ENCODE results near the gene APOH. TPM values are rescaled to one million over a fixed set of nuclear protein-coding genes. Genes with fewer than 3 reads are reported as not detected.

The APOH gene
- total and polyA plus RNA-seq, 2 of the 13 experiments (the other 11 are each of a cell fraction or from before 2014, with no cell fraction given): 4,846 to 5,748 TPM

DNA sequence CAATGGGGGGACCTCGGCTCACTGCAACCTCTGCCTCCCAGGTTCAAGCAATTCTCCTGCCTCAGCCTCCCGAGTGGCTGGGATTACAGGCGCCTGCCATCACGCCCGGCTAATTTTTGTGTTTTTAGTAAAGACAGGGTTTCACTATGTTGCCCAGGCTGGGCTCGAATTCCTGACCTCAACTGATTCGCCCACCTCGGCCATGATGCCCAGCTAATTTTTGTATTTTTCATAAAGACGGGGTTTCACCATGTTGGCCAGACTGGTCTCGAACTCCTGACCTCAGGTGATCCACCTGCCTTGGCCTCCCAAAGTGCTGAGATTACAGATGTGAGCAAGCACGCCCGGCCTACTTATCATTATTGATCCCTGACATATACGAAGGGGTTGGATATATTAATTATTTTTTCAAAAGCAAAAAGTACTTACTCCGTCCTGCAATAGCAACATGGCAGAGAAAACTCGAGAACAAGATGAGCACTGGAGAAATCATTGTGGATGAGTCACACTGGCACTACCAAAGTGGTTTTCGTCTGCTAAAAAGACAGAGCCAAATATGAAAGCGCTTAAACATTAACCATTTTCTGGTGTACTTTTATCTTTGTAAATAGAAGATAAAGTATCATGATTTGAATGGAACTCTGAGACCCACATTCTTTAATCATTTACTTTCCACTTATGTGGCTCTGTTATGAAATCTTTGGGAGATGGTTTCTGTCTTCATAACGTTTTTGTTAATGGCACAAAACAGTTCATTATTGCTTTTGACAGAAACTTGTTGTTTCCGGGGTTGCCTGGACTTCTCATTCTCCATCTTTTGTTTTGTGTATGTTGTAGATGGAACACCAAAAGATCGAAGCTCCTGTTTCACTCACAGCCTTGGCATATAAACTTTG lies at the start of gene APOH (continued):
- TF ChIP-seq, protein P1, sequence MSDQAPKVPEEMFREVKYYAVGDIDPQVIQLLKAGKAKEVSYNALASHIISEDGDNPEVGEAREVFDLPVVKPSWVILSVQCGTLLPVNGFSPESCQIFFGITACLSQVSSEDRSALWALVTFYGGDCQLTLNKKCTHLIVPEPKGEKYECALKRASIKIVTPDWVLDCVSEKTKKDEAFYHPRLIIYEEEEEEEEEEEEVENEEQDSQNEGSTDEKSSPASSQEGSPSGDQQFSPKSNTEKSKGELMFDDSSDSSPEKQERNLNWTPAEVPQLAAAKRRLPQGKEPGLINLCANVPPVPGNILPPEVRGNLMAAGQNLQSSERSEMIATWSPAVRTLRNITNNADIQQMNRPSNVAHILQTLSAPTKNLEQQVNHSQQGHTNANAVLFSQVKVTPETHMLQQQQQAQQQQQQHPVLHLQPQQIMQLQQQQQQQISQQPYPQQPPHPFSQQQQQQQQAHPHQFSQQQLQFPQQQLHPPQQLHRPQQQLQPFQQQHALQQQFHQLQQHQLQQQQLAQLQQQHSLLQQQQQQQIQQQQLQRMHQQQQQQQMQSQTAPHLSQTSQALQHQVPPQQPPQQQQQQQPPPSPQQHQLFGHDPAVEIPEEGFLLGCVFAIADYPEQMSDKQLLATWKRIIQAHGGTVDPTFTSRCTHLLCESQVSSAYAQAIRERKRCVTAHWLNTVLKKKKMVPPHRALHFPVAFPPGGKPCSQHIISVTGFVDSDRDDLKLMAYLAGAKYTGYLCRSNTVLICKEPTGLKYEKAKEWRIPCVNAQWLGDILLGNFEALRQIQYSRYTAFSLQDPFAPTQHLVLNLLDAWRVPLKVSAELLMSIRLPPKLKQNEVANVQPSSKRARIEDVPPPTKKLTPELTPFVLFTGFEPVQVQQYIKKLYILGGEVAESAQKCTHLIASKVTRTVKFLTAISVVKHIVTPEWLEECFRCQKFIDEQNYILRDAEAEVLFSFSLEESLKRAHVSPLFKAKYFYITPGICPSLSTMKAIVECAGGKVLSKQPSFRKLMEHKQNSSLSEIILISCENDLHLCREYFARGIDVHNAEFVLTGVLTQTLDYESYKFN (CRISPR knock-in tag; conservative IDR thresholded peaks at IDR 0.05): peak; percentile 96
- TF ChIP-seq, protein P2, sequence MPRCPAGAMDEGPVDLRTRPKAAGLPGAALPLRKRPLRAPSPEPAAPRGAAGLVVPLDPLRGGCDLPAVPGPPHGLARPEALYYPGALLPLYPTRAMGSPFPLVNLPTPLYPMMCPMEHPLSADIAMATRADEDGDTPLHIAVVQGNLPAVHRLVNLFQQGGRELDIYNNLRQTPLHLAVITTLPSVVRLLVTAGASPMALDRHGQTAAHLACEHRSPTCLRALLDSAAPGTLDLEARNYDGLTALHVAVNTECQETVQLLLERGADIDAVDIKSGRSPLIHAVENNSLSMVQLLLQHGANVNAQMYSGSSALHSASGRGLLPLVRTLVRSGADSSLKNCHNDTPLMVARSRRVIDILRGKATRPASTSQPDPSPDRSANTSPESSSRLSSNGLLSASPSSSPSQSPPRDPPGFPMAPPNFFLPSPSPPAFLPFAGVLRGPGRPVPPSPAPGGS (CRISPR knock-in tag; IDR thresholded peaks at IDR 0.05): peak; percentile 19; the same call in 1 of the 2 replicates

DNA sequence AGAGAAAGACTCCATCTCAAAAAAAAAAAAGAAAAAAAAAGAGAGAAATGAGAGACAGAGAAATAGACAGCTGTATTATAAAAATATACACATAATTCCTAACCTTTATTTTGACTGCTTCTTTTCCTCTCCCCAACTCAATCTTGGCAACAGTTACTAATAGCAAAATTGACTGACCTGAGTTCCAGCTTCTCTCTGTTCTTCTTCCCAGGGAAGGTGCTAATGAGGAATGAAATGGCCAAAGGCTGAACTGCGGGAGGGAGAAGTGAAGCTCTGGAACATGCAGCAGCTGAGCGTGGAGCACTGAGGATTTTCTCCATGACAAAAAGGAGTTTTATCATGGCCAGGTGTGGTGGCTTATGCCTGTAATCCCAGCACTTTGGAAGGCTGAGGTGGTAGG lies 48.0 kb upstream of the APOH start:
- no peak for FAIRE-seq
- in situ Hi-C loops (cut with HindIII; ENCODE audit: extremely low pct_ligation_motif_present, low pct_unique_long_range_greater_than_20kb): no loop called here
- intact Hi-C loops (cut with micrococcal nuclease; ENCODE audit: unreplicated experiment): no loop called here
- Histone ChIP-seq H2AFZ (ENCODE audit: low read length) (no peak overlapping the region), H3K4me3 (replicated peaks in 1 of 3; ENCODE audit: insufficient read depth in 1 of 3, low read depth in 2 of 3, low read length in 3 of 3) (no peak overlapping the region), H3K9ac (ENCODE audit: insufficient read depth, low read depth, low read length) (no peak overlapping the region), H4K20me1 (ENCODE audit: insufficient read depth, low read length) (no peaks in the 10 kb centered on the region), H3K4me2 (ENCODE audit: low read depth, low read length) (no peak overlapping the region), H3K27me3 (ENCODE audit: control insufficient read depth in 1 of 2, insufficient read depth in 2 of 2, low read length in 2 of 2) (no peaks in the 10 kb centered on the region), H3K4me1 (ENCODE audit: insufficient read depth, low read length) (peaks cover 30% of the 10 kb centered on the region), H3K9me3 (ENCODE audit: low read length) (no peaks in the 10 kb centered on the region), H3K36me3 (replicated peaks in 1 of 2; ENCODE audit: control insufficient read depth in 1 of 2, insufficient read depth in 2 of 2, low read length in 2 of 2) (no peaks in the 10 kb centered on the region), H3K27ac (ENCODE audit: extremely low read length, insufficient read depth, low read length) (no peak overlapping the region), H3K79me2 (ENCODE audit: insufficient read depth, low read length) (no peaks in the 10 kb centered on the region)
- ChIA-PET POLR2A (no interaction called here), CTCF (ENCODE audit: low intra/inter-chr PET ratio, low total read pairs) (no interaction called here)
- BruUV-seq (replicated peaks): no TSS peak
- 86% methylated on average over 2 of the region's 2 CpGs for WGBS (ENCODE audit: low lambda C conversion rate)
- no peak for ATAC-seq
- DNase-seq (ENCODE audit: low spot score): no peak
- TF ChIP-seq DDIT3 (CRISPR knock-in tag; IDR thresholded peaks at IDR 0.05) (no peak), ZNF850 (CRISPR knock-in tag; conservative IDR thresholded peaks at IDR 0.05) (no peak), ZNF180 (CRISPR knock-in tag; IDR thresholded peaks at IDR 0.05; ENCODE audit: borderline replicate concordance, low read depth) (no peak), ZMYM2 (CRISPR knock-in tag; IDR thresholded peaks at IDR 0.05) (no peak), KDM5A (IDR thresholded peaks at IDR 0.05; ENCODE audit: borderline replicate concordance, low read length) (no peak), ZBTB38 (CRISPR knock-in tag; IDR thresholded peaks at IDR 0.05) (no peak), ZBTB44 (CRISPR knock-in tag; IDR thresholded peaks at IDR 0.05) (no peak)
- TF ChIP-seq, protein P3, sequence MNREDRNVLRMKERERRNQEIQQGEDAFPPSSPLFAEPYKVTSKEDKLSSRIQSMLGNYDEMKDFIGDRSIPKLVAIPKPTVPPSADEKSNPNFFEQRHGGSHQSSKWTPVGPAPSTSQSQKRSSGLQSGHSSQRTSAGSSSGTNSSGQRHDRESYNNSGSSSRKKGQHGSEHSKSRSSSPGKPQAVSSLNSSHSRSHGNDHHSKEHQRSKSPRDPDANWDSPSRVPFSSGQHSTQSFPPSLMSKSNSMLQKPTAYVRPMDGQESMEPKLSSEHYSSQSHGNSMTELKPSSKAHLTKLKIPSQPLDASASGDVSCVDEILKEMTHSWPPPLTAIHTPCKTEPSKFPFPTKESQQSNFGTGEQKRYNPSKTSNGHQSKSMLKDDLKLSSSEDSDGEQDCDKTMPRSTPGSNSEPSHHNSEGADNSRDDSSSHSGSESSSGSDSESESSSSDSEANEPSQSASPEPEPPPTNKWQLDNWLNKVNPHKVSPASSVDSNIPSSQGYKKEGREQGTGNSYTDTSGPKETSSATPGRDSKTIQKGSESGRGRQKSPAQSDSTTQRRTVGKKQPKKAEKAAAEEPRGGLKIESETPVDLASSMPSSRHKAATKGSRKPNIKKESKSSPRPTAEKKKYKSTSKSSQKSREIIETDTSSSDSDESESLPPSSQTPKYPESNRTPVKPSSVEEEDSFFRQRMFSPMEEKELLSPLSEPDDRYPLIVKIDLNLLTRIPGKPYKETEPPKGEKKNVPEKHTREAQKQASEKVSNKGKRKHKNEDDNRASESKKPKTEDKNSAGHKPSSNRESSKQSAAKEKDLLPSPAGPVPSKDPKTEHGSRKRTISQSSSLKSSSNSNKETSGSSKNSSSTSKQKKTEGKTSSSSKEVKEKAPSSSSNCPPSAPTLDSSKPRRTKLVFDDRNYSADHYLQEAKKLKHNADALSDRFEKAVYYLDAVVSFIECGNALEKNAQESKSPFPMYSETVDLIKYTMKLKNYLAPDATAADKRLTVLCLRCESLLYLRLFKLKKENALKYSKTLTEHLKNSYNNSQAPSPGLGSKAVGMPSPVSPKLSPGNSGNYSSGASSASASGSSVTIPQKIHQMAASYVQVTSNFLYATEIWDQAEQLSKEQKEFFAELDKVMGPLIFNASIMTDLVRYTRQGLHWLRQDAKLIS (CRISPR knock-in tag; IDR thresholded peaks at IDR 0.05): no peak

All from HepG2 (cell line).